Gastrocnemius medialis (tissue), 4 donors: ENCODE data around the gene ACOT12.

Experiments
- CTCF ChIP-seq, 5 experiments: fragments of 450-650 bp in 3 of 5; fragments of 200-600 bp in 2 of 5; sonication (generic) in 2 of 5; IDR thresholded peaks in 4 of 5; conservative IDR thresholded peaks in 1 of 5; 1 replicate in 4 of 5; 2 replicates in 1 of 5; pipeline ENCODE4 v1.5.1; 2016 to 2019; ENCODE audit warnings: antibody characterized with exemption in 5 of 5, mild to moderate bottlenecking in 3 of 5, moderate library complexity in 3 of 5
- POLR2A ChIP-seq, 2 donors: fragments of 450-650 bp; IDR thresholded peaks; one replicate each; pipeline ENCODE4 v1.6.1; 2017; ENCODE audit warnings: antibody characterized with exemption in 2 of 2, mild to moderate bottlenecking in 2 of 2, moderate library complexity in 2 of 2

GRCh38 chr5:81316571-81316970 is 77.4 kb downstream of the ACOT12 start:
- TF ChIP-seq CTCF (IDR thresholded peaks at IDR 0.05 in 4 of 5, conservative IDR thresholded peaks at IDR 0.05 in 1 of 5): no peak
- TF ChIP-seq POLR2A (IDR thresholded peaks at IDR 0.05): no peak
